NCI-H2227 (cell line): ENCODE data around the gene TEAD3.
"Not testable (repeated sequence)": the region's sequence is repeated elsewhere in the genome, so short reads cannot be mapped to it uniquely, and the experiment has no call there.

Experiments used
- DNase-seq: peaks from one replicate; lab custom pipeline; 2025; ENCODE audit not compliant: unreplicated experiment; lab: John Stamatoyannopoulos, UW

The TEAD3 gene

DNA sequence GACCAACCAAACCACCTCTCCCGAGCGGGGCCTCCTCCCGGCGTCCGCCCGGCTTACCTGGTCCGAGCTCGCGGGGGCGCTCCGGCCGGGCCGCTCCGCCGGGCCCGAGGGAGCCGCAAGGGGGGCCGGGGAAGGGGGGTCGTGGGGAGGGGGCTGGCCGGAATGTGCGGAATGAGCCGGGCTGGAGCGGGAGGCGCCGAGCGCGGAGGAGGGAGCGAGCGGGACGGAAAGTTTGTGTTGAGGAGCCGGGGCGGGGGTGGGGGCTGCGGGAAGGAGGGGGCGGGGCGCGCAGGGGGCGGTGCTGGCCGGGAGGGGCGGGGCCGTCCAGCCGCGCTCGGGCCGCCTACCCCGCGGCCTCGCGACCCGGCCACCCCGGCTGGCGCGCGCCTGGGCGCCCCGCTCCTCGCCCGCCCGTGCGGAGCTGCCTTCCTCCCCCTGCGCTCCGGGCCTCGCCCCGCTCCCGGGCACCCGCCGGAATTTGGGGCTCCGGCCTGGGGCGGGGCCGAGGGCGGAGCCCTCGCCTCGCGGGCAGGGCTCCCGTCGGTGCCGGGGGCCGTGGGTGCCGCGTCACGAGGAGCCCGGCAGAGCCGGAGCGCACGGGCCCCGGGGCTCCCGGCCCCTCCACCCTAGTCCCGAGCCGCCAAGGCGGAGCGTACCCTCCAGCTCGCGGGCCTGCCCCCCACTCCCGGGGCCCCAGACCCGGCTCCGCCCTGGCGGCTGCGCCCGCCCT is at the start of gene TEAD3:
Gene TEAD3 (minus strand): TSS at position 239 of the 730 bp plus-strand sequence.
- DNase-seq = peak; percentile 68

DNA sequence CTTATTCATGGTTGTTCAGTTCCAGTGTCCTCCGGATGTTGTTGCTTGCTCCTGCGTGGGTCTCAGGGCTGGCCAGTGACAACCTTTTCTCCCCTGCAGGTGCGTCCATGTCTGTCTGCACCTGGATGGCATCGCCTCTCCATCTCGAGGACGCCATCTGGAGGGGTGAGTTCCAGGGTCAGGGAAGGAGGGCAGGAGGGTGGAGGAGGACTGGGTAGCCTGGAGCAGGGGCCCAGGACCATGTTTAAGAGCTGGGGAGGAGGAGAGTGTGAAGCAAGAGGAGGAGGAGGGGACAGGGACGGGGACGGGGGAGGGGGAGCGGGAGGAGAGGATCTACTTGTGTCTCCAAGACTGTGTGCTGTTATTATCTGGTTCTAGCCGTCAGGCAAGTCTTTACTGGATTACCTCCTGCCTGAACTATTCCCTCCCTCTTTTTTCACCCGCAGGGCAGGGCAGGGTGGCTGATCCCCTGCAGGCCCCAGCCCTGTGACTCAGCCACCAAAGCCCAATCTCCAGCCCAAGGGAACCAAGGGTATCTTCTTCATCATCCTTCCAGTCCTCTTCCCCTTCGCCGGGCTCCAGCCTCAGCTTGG is 48.0 kb upstream of the TEAD3 start:
- DNase-seq = no peak

DNA sequence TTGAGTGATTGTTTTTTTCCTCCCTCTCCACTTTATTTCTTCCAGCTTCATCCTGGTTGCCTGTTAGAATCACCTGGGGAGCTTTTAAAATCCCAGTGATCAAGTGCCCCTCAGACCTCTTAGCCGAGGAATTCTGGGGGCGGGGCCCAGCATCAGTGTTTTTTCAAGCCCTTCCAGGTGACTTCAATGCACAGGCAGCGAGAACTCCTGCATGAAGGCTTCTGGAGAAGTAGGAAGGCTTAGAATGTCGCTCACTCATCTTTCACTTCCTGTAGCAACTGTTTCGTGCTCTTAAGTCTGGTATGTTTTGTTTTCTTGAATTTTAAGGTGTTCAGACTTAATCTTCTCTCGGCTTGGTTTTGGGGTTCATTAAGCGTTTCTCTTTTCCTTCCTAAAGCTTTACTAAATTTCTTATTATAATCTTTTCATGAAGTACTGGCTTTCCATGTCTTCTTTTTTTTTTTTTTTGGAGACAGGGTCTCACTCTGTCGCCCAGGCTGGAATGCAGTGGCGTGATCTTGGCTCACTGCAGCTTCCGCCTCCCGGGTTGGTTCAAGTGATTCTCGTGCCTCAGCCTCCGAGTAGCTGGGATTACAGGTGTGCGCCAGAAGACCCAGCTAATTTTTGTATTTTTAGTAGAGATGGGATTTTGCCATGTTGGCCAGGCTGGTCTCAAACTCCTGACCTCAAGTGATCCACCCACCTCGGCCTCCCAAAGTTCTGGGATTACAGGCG is 46.7 kb upstream of the TEAD3 start:
- DNase-seq = no peak

DNA sequence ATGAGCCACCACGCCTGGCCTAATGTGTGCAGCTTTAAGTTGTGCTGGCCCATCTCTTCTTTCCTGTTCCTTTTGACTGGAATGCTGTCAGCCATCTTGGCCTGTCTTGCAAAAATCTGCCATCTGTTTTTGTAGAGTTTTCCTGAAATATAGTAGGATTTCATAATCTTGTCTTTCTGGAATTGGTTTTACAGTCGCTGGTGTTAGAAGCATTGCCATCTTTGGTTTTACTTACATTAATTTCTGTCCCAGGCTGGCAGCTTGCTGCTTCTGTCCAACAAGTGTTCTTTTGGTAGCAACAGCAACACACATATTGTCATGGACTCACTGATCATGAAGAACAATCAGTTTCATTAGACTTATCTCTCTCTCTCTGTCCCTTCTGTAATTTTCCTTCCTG is 45.0 kb upstream of the TEAD3 start:
- no peak for DNase-seq

DNA sequence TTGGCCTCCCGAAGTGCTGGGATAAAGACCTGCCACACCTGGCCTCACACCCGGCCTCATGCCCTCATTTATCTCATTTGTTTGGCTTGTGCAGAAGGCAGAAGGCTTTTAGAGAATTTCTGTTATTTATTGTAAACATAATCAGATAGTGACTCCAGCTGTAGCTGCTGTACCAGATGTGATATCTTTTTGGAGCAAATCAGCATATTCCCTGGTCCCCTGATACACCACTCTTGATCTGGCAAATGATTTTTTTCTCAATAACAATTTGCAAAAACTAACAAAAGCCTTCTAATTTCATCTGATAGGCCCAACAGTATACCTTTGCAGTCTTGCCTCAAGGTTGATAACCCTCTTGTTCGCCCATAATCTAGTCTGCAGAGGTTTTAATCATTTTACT is 42.3 kb upstream of the TEAD3 start:
- no peak for DNase-seq

DNA sequence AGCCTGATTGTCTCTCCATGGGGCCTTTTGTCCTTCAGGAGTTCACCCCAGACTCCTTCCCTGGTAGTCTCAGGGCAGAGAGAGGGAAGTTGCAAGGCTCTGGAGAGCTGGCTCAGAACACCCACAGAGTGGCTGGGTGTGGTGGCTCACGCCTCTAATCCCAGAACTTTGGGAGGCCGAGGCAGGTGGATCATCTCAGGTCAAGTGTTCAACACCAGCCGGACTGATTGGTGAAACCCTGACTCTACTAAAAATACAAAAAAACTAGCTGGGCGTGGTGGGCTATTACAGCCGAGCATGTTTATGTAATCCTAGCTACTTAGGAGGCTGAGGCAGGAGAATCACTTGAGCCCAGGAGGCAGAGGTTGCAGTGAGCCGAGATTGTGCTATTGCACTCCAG is 39.0 kb upstream of the TEAD3 start:
- not testable (repeated sequence) for DNase-seq

DNA sequence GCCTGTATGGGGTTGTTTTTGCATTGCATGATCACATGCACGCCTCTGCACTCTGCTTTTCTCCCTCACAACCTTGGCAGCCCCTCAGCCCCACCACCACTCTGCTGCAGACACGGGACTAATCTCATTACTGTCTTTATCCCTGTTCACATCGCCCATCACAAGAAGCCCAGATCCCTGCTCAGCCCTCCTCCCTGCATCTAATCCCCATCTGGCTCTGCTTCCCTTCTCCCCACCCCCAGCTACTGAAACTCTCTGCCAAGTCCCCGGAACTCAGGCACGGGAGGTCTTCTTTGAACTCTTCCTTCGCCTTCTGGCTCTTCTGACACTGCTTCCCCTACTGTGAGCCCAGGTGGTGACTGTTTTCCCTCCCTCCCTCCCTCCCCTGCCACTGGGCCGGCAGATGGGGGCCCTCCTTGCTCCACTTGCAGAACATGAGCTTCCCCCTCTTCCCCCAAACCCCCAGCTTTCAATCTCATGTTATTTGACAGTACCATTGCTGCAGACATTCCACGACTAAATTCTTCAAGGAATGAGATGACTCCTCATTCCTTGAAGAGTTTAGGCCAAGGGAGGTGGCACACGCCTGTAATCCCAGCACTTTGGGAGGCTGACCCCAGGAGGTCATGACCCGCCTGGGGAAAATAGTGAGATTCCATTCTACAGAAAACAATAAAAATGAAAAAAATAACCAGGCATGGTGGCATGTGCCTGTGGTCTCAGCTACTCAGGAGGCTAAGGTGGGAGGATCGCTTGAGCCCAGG is 37.7 kb upstream of the TEAD3 start:
- no peak for DNase-seq

DNA sequence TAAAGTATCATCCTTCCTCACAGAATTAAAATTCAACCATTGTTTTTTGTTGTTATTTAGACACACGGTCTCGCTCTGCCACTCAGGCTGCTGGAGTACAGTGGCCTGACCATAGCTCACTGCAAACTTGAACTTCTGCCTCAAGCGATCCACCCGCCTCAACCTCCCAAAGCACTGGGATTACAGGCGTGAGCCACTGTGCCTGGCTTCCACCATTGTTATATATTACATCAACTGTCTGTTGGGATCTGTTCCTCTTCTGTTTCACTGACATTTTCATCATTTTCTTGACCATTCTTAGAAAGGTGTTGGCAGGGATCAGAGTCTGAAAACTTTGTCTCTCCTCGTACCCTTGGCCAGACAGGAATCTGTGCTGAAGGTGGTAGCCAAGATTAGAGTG is 37.1 kb upstream of the TEAD3 start:
- no peak for DNase-seq

DNA sequence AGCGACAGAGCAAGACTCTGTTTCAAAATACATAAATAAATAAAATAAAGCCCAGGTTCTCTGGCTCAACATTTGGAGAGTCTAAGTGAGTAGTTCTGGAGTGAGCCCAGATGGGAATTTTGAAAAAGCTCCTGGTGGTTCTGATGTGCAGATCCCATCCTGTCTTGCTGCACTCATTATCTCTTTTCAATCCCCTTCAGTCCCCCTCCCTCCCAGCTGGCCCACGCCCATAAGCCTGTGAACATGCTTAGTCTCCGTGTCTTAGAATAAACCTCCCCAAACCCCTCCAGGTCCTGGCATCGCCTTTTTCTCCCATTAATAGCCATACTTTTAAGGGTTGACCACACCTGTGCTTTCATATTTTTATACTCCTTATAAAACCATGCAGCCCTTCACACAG is 35.2 kb upstream of the TEAD3 start:
- no peak for DNase-seq

DNA sequence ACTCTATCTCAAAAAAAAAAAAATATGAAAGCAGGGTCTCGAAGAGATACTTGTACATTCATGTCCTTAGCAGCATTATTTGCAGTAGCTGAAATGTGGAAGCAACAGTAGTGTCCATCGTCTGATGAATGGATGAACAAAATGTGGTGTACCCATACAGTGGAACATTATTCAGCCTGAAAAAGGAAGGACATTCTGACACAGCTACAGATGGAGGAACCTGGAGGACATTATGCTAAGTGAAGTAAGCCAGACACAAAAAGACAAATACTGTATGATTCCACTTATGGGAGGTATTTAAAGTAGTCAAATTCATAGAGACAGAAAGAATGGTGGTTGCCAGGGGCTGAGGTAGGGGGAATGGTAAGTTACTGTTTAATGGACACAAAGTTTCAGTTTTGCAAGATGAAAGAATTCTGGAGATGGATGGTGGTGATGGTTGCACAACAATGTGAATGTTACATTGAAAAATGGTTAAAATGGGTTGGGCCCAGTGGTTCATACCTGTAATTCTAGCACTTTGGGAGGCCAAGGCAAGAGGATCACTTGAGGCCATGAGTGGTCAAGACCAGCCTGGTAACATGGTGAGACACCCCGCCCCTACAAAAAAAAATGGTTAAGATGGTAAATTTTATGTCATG is 27.6 kb upstream of the TEAD3 start:
- no peak for DNase-seq

DNA sequence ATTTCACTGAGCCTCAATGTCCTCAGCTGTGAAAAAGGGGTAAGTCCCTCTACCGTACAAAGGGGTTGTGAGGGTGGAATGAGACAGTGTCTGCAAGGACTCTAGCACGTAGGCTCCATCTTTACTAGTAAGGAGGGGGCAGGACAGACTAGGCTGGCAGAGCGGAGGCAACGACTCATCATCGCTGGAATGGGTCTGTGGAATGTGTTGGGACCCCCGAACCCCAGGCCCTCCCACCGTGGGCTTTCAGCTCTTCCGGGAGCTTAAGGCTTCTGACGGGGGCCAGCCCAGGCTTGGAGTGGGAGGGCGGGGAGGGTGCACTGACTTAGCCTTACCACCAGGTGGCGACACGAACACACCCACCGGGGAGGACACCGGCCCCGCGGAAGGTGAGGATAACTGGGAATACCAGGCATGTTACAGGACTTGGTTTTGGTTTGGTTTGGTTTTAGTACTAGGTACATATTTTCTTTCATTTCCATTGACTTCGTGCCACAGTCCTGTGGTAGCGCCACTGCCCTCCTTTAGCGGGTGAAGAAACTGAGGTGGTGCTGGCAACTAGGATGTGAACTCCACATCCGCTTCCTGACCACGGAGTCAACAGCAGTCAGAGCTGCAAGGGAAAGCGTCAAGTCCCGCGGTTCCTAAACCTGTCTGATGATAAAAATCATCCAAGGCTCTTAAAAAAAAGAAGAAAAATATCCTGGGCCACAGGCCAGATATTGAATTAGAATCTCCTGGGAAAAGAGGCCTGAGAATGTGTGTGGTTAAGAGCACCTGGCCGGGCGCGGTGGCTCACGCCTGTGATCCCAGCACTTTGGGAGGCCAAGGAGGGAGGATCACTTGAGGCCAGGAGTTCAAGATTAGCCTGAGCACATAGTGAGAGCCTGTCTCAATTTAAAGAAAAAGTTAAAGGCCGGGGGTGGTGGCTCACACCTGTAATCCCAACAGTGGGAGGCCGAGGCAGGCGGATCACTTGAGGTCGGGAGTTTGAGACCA is 26.1 kb upstream of the TEAD3 start:
- DNase-seq = peak; percentile 79

DNA sequence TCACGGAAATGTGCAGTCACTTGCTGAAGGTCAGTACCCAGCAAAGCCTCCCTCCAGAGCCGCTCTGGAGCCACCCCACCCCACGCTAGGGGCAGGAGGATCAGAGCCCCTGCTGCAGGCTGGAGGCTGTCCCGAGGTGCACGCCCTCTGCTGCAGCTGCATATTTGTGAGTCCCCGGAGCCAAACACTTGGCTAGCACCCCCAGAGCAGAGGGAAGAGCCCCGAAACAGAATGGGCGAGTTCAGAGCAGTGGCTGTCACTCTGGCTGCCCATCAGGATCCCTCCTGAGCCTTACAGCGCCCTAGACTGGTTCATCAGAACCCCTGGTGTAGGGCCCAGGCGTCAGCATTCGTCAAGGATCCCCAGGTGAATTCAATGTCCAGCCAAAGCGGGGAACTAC is 25.3 kb upstream of the TEAD3 start:
- DNase-seq = no peak

DNA sequence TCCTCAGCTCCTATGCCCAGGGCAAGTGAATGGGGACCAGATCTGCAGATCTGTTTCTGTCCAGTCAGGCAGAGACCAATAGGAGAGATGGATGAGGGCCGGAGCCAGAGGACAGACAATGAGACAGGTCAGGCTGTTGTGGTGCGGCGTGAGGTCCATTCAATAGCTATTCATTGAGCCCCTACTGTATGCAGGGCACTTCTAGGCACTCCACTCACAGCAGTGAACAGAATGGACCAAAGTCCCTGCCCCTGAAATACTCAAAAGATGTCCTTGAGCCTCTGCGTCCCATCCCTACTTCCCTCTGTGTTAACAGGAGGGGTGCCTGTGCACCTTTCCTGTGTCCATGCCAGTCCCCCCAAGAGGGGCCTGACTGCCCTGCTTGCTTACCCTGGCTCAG is 24.4 kb upstream of the TEAD3 start:
- DNase-seq = no peak

DNA sequence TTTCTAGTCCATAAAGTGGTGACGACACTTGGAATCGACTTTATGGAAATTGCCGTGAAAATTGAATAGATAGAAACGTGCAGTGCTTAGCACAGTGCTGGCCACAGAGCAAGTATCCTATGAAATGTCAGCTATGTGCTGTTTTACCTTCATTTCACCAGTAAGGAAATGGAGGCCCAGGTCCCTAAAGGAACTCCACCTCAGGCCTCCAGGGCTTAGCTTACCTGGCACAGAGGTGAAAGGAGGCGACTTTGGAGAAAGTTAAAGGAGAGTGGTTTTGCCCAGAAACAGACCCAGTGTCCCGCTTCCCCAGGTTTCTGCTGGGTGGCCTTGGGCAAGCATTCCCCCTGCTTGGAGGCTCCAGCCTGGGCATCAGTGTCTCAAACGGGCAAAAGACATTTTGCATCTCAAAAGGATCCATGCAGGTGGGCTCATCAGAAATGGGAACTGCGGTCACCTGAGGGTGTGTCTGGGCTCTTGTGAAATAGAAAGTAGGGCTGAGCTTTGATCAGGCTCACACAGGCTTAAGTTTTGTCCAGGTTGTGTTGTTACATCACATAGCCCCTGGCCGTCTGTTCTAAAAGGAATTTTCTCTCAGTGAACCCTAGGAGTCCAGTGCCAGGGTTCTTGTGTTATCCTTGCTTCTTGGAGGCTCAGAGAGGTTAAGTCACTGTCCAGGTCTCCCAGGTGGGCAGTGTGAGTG is 22.6 kb upstream of the TEAD3 start:
- no peak for DNase-seq

DNA sequence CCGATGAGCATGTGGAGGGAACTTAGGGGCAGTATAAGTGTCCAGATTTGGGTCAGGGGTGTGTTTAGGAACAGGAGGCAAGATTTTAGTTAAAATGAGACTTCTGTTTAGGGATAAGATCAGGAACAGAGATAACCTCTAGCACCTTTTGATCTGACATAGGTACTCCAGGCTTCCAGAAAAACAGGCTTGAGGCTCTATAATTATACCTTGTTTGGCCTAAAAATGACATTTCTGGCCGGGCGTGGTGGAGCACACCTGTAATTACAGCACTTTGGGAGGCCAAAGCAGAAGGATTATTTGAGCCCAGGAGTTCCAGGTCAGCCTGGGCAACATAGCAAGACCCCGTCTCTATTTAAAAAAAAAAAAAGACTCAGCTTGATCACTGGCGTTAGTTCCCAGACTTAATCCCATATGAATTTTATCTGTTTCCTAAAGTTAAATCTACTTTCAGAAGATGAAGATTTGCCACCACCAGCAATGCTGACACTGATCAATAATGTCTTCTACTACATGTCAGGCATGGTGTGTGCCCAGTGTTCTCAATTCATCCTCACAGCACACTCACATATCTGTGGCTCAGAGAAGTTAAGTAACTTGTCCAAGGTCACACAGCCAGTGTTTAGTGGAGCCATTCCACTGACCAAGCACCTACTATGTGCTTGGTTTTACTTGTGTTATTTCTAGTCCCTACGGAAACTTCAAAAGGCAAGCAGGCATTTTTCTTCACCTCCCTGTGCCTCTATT is 21.9 kb upstream of the TEAD3 start:
- DNase-seq = no peak

DNA sequence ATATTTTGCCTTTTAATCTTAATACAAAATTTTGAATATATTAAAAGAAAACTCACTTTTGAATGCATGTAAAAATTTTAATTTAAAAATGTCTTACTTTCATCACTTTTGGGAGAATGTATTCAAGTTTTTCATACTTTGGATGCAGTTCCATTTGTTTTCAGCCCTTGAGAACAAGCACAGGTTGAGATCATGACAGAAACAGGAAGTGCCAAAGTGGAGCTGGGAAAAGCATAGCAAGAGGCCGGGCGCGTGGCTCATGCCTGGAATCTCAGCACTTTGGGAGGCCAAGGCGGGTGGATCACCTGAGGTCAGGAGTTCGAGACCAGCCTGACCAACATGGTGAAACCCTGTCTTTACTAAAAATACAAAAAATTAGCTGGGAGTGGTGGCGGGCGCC is 21.1 kb upstream of the TEAD3 start:
- DNase-seq = not testable (repeated sequence)

DNA sequence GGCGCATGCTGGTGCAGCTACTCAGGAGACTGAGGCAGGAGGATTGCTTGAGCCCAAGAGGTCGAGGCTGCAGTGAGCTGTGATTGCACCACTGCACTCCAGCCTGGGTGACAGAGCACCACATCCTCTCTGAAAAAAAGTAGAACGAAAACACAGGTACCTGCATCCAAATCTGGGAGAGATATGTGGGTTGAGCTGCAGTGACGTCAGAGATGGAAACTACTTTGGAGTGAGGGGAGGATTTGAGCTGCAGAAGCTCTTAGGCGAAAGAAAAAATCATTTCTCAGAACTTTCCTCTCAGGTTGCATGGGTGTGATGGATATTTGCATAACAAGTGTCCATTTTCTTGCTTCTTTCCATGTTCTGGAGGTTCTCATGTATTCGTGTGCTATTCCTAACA is 19.8 kb upstream of the TEAD3 start:
- DNase-seq = no peak

DNA sequence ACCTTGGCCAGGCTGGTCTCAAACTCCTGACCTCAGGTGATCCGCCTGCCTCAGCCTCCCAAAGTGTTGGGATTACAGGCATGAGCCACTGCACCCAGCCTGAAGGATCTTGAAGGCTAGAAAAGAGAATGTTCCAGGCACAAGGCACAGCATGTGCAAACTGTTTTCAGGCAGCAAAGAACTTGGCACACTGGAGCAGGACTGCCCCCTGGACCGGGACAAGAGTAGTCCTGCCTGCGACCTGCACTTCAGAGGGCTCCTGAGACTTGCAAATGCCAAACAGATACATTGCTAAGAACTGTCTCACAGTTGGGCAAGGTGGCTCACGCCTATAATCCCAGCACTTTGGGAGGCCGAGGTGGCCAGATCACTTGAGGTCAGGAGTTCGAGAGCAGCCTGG is 19.1 kb upstream of the TEAD3 start:
- DNase-seq = not testable (repeated sequence)

DNA sequence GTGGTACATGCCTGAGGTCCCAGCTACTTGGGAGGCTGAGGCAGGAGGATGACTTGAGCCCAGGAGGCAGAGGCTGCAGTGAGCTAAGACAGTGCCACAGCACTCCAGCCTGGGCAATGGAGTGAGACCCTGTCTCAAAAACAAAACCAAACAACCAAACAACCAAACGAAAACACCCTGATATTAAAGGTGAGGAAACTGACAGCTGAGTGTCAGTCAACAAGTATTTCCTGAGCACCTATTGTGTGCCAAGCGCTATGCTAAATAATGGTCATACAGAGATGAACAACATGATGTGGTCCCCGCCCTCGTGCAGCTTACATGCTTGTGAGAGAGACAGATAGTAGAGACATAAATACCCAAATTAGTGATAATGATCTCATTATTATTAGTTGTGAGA is 17.7 kb upstream of the TEAD3 start:
- no peak for DNase-seq
